GM12878 (cell line): Measurements from ENCODE around the gene RALGPS1. TPM values are rescaled to one million over a fixed set of nuclear protein-coding genes. Genes with fewer than 3 reads are reported as not detected.

Source experiments
- ATAC-seq: fragments of 200-7000 bp; cut with Tn5 transposase; 3 replicates; pipeline ENCODE4 v1.9.1; 2020; ENCODE audit warnings: mild to moderate bottlenecking, moderate library complexity
- BruUV-seq: library from RNA; stranded (reverse); fragments of 400-500 nt; replicated peaks from 2 replicates; lab custom pipeline; 2021; lab: Mats Ljungman, UMichigan
- CTCF ChIA-PET: fragments of 300-600 bp; sonication (Branson Sonifier 250); formaldehyde crosslinking; extraction: SDS; loops from one replicate; lab custom pipeline; 2021; ENCODE audit warnings: inconsistent platforms; lab: Yijun Ruan, JAX
- POLR2A ChIA-PET: fragments of 350-600 bp; formaldehyde crosslinking; extraction: SDS; loops from one replicate; lab custom pipeline; 2021; ENCODE audit warnings: inconsistent platforms; lab: Charles Lee
- RAD21 ChIA-PET: fragments of 300-600 bp; sonication (Branson Sonifier 250); formaldehyde crosslinking; loops from one replicate; lab custom pipeline; 2023; ENCODE audit warnings: antibody characterized with exemption; ENCODE audit not compliant: unreplicated experiment; lab: Charles Lee
- SMC1A ChIA-PET: fragments of 300-600 bp; sonication (Branson Sonifier 250); formaldehyde crosslinking; loops from one replicate; lab custom pipeline; 2023; ENCODE audit not compliant: unreplicated experiment, uncharacterized antibody; lab: Charles Lee
- DNase-seq: peaks from one replicate; pipeline ENCODE4 v3.0.0-alpha.2; 2011; ENCODE audit warnings: low read depth, low spot score
- FAIRE-seq: peaks from 3 replicates; lab custom pipeline; 2011; peaks lifted over from hg19 to GRCh38; lab: Jason Lieb, UNC
- H2AFZ ChIP-seq: 2 replicates; pipeline ENCODE4 v1.6.0; 2011; ENCODE audit warnings: low read depth, low read length, control low read depth; ENCODE audit not compliant: control insufficient read depth
- H3K27ac ChIP-seq: 2 replicates; pipeline ENCODE4 v1.5.1; 2011; ENCODE audit warnings: control low read depth; ENCODE audit not compliant: control insufficient read depth, insufficient read depth
- H3K27me3 ChIP-seq, 2 experiments: replicated peaks in 1 of 2; 2 replicates each; pipeline versions ENCODE4 v1.6.0 to v1.6.1; 2011; ENCODE audit warnings: low read length in 1 of 2; ENCODE audit not compliant: control insufficient read depth in 2 of 2, insufficient read depth in 2 of 2
- H3K36me3 ChIP-seq, 2 experiments: 2 replicates each; pipeline ENCODE4 v1.5.1; 2011; ENCODE audit warnings: low read length in 1 of 2; ENCODE audit not compliant: control insufficient read depth in 2 of 2, insufficient read depth in 2 of 2
- H3K4me1 ChIP-seq: 2 replicates; pipeline ENCODE4 v1.6.1; 2011; ENCODE audit warnings: mild to moderate bottlenecking, low read length, moderate library complexity, mixed read lengths; ENCODE audit not compliant: control insufficient read depth, insufficient read depth
- H3K4me2 ChIP-seq: 2 replicates; pipeline ENCODE4 v1.6.0; 2011; ENCODE audit warnings: control low read depth; ENCODE audit not compliant: control insufficient read depth, insufficient read depth
- H3K4me3 ChIP-seq: fragments of 200-600 bp; sonication (generic); 2 replicates; pipeline ENCODE4 v1.5.1; 2016
- H3K79me2 ChIP-seq: 2 replicates; pipeline ENCODE4 v1.6.0; 2011; ENCODE audit warnings: low read length; ENCODE audit not compliant: control insufficient read depth, insufficient read depth
- H3K9ac ChIP-seq: 2 replicates; pipeline ENCODE4 v1.8.0; 2011; ENCODE audit warnings: low read length, control low read depth, mixed read lengths; ENCODE audit not compliant: control insufficient read depth, insufficient read depth
- H3K9me3 ChIP-seq: replicated peaks from 3 replicates; pipeline ENCODE4 v1.5.1; 2011; ENCODE audit warnings: mild to moderate bottlenecking, low read length; ENCODE audit not compliant: control insufficient read depth, insufficient read depth
- H4K20me1 ChIP-seq: 2 replicates; pipeline ENCODE4 v1.6.0; 2011; ENCODE audit not compliant: control insufficient read depth, insufficient read depth
- EED ChIP-seq: sonication (generic); IDR thresholded peaks from 2 replicates; pipeline ENCODE4 v1.6.1; 2016; ENCODE audit warnings: antibody characterized with exemption, low read depth
- ESRRA ChIP-seq: IDR thresholded peaks from 2 replicates; pipeline ENCODE4 v1.6.1; 2012; ENCODE audit warnings: mild to moderate bottlenecking, low read length, improper control_type of control experiment
- GATAD2B ChIP-seq: fragments of 450-650 bp; conservative IDR thresholded peaks from 2 replicates; pipeline ENCODE4 v1.6.1; 2017; ENCODE audit warnings: low read depth, mild to moderate bottlenecking, moderate library complexity
- IKZF1 ChIP-seq: fragments of 450-650 bp; conservative IDR thresholded peaks from 2 replicates; pipeline ENCODE4 v1.6.1; 2017; ENCODE audit warnings: antibody characterized with exemption, mild to moderate bottlenecking
- IRF4 ChIP-seq: IDR thresholded peaks from 2 replicates; pipeline ENCODE4 v1.6.1; 2011; ENCODE audit warnings: low read depth, low read length
- MEF2B ChIP-seq: fragments of 450-650 bp; IDR thresholded peaks from 2 replicates; pipeline ENCODE4 v1.6.1; 2018; ENCODE audit warnings: mild to moderate bottlenecking, moderate library complexity; ENCODE audit not compliant: partially characterized antibody, poor library complexity, severe bottlenecking
- RAD21 ChIP-seq: IDR thresholded peaks from 2 replicates; pipeline ENCODE4 v1.6.1; 2011; ENCODE audit warnings: mild to moderate bottlenecking, low read depth, low read length, moderate library complexity; ENCODE audit not compliant: insufficient read depth
- SP1 ChIP-seq: IDR thresholded peaks from one replicate; pipeline ENCODE4 v1.6.1; 2011; ENCODE audit warnings: low read depth, low read length
- ZNF622 ChIP-seq: fragments of 450-650 bp; IDR thresholded peaks from 2 replicates; pipeline ENCODE4 v1.6.1; 2017; ENCODE audit warnings: mild to moderate bottlenecking, inconsistent platforms
- WGBS: methylation state at CpG from one replicate; pipeline ENCODE4 v1.1.6; 2016; ENCODE audit warnings: low lambda C conversion rate; ENCODE audit not compliant: insufficient replicate concordance, insufficient coverage; ENCODE audit errors: missing lambda C conversion rate; 5-methylcytosine and 5-hydroxymethylcytosine counted together
- in situ Hi-C: fragments of 300-500 bp; cut with MboI; formaldehyde crosslinking; loops from 9 replicates; pipeline ENCODE4 v1.14.3; 2018; ENCODE audit warnings: mixed read lengths
- intact Hi-C: fragments of 100-400 bp; cut with micrococcal nuclease; formaldehyde crosslinking; loops from one replicate; pipeline ENCODE4 v1.14.2; 2022; ENCODE audit not compliant: unreplicated experiment
- polyA plus RNA-seq, 11 experiments: library from polyadenylated mRNA; depleted of rRNA in 4 of 11; unstranded in 6 of 11; stranded (reverse) in 5 of 11; fragments of >200 nt; fragmentation: Nextera tagmentation in 4 of 11; fragmentation: Illumina TruSeq in 1 of 11; extraction: Ambion mirVana in 4 of 11; extraction: Trizol in 1 of 11; gene quantifications; 1 replicate in 1 of 11; 2 replicates in 10 of 11; pipeline versions ENCODE4 v1.2.1 to v1.2.3, GENCODE V29; 2011 to 2016; ENCODE audit warnings: inconsistent platforms in 2 of 11, missing spikeins in 2 of 11, low read depth in 1 of 11
- total RNA-seq, 4 experiments: library from RNA; depleted of rRNA in 3 of 4; stranded (reverse); fragments of >200 nt in 3 of 4; fragmentation: Illumina TruSeq in 1 of 4; extraction: Trizol in 1 of 4; gene quantifications; 2 replicates each; pipeline versions ENCODE4 v1.2.1 to v1.2.3, GENCODE V29; 2013 to 2021
- TF ChIP-seq, protein P1 (sequence below): IDR thresholded peaks from 2 replicates; pipeline ENCODE4 v1.6.1; 2011; ENCODE audit warnings: low read depth, low read length, improper control_type of control experiment, borderline replicate concordance
- TF ChIP-seq, protein P2 (sequence below): IDR thresholded peaks from 2 replicates; pipeline ENCODE4 v1.6.1; 2012; ENCODE audit warnings: mild to moderate bottlenecking, low read depth, low read length
- TF ChIP-seq, protein P3 (sequence below): fragments of 450-650 bp; formaldehyde crosslinking; IDR thresholded peaks from 2 replicates; pipeline ENCODE4 v1.4.0; 2020; ENCODE audit warnings: mild to moderate bottlenecking, moderate library complexity

RALGPS1 gene
- total and polyA plus RNA-seq, 10 of the 15 experiments (the other 5 are each of a cell fraction or from before 2014, with no cell fraction given) = 0.13 to 5.6 (median 2.7) TPM

DNA sequence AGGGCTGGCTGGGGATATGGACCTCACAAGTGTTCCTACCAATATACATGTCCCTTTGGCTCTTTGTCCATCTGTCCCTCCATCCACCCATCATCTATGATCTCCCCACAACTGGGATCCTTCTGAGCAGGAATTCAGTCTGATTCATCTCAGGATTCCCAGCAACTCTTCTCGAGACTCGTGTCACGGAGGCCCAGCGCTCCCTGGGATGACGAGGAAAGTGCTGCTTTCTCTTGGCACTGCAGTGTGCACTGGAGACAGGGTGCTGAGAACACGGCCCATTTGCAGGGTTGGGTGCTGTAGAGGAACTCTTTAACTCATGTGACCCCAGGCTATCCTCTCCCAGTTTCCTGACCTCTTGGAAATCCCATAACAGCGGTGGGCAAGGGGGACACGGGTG is 135.0 kb downstream of the RALGPS1 start (continued):
- TF ChIP-seq MEF2B (no peak), GATAD2B (no peak), IKZF1 (no peak)
- TF ChIP-seq, protein P1, sequence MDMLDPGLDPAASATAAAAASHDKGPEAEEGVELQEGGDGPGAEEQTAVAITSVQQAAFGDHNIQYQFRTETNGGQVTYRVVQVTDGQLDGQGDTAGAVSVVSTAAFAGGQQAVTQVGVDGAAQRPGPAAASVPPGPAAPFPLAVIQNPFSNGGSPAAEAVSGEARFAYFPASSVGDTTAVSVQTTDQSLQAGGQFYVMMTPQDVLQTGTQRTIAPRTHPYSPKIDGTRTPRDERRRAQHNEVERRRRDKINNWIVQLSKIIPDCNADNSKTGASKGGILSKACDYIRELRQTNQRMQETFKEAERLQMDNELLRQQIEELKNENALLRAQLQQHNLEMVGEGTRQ = no peak
- TF ChIP-seq, protein P2, sequence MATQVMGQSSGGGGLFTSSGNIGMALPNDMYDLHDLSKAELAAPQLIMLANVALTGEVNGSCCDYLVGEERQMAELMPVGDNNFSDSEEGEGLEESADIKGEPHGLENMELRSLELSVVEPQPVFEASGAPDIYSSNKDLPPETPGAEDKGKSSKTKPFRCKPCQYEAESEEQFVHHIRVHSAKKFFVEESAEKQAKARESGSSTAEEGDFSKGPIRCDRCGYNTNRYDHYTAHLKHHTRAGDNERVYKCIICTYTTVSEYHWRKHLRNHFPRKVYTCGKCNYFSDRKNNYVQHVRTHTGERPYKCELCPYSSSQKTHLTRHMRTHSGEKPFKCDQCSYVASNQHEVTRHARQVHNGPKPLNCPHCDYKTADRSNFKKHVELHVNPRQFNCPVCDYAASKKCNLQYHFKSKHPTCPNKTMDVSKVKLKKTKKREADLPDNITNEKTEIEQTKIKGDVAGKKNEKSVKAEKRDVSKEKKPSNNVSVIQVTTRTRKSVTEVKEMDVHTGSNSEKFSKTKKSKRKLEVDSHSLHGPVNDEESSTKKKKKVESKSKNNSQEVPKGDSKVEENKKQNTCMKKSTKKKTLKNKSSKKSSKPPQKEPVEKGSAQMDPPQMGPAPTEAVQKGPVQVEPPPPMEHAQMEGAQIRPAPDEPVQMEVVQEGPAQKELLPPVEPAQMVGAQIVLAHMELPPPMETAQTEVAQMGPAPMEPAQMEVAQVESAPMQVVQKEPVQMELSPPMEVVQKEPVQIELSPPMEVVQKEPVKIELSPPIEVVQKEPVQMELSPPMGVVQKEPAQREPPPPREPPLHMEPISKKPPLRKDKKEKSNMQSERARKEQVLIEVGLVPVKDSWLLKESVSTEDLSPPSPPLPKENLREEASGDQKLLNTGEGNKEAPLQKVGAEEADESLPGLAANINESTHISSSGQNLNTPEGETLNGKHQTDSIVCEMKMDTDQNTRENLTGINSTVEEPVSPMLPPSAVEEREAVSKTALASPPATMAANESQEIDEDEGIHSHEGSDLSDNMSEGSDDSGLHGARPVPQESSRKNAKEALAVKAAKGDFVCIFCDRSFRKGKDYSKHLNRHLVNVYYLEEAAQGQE = no peak

DNA sequence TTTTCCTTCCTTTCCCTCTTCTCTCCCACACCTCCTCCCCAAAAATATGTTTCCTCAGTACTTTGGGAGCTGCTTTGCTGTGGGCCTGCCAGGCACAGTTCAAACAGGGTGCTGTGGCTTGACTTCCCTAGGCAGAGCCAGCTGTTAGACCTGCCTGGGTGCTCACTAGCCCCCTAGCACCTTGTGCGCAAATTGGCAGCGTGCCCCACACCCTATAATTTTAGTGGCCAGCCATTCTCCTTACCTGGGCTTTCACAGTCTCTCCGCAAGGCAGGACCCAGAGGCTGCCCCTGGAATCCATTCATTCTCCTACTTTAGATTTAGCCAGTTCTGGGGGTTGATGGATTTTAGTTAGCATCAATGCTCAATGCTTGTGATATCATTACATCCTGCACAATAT is 135.6 kb downstream of the RALGPS1 start:
- Histone ChIP-seq H3K27me3 (no peaks in the 10 kb centered on the region), H3K4me1 (peaks cover 12% of the 10 kb centered on the region), H3K4me3 (no peak overlapping the region), H3K4me2 (no peak overlapping the region), H2AFZ (no peak overlapping the region), H4K20me1 (0 out of 2 replicates have a peak, but pooled peaks cover 2% of the 10 kb centered on the region), H3K79me2 (no peaks in the 10 kb centered on the region), H3K27ac (no peak overlapping the region), H3K36me3 (no peaks in the 10 kb centered on the region), H3K9me3 (no peaks in the 10 kb centered on the region), H3K9ac (no peak overlapping the region)
- no peak for DNase-seq
- no peak for ATAC-seq
- ChIA-PET CTCF (interaction anchor here (1.1 kb wide), 1 partner anchor 9 kb away, joined by 6 read pairs; no protein-coding TSS in a partner anchor), SMC1A (interaction anchor here (0.7 to 1.1 kb wide), 2 partner anchors 80 to 146 kb away, joined by 3 read pairs; no protein-coding TSS in a partner anchor), RAD21 (interaction anchor here (1.6 kb wide), 1 partner anchor 116 kb away, joined by 5 read pairs; no protein-coding TSS in a partner anchor), POLR2A (no interaction called here)
- no peak for FAIRE-seq
- in situ Hi-C loops = no loop called here
- WGBS = 93% methylated on average over 3 of the region's 3 CpGs
- BruUV-seq = no TSS peak
- intact Hi-C loops = no loop called here
- TF ChIP-seq EED (no peak), SP1 (no peak), ZNF622 (no peak), RAD21 (no peak), IRF4 (no peak), GATAD2B (no peak), ESRRA (no peak)
- TF ChIP-seq, protein P3, sequence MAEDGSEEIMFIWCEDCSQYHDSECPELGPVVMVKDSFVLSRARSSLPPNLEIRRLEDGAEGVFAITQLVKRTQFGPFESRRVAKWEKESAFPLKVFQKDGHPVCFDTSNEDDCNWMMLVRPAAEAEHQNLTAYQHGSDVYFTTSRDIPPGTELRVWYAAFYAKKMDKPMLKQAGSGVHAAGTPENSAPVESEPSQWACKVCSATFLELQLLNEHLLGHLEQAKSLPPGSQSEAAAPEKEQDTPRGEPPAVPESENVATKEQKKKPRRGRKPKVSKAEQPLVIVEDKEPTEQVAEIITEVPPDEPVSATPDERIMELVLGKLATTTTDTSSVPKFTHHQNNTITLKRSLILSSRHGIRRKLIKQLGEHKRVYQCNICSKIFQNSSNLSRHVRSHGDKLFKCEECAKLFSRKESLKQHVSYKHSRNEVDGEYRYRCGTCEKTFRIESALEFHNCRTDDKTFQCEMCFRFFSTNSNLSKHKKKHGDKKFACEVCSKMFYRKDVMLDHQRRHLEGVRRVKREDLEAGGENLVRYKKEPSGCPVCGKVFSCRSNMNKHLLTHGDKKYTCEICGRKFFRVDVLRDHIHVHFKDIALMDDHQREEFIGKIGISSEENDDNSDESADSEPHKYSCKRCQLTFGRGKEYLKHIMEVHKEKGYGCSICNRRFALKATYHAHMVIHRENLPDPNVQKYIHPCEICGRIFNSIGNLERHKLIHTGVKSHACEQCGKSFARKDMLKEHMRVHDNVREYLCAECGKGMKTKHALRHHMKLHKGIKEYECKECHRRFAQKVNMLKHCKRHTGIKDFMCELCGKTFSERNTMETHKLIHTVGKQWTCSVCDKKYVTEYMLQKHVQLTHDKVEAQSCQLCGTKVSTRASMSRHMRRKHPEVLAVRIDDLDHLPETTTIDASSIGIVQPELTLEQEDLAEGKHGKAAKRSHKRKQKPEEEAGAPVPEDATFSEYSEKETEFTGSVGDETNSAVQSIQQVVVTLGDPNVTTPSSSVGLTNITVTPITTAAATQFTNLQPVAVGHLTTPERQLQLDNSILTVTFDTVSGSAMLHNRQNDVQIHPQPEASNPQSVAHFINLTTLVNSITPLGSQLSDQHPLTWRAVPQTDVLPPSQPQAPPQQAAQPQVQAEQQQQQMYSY (CRISPR knock-in tag) = no peak
